T-helper 2 cell (primary cell): ENCODE results near the gene SLC4A9.
"Not testable (repeated sequence)": the region's sequence is repeated elsewhere in the genome, so short reads cannot be mapped to it uniquely, and the experiment has no call there.

Experiments
- DNase-seq, 5 experiments: peaks; one replicate each; pipeline versions ENCODE4 v3.0.0 to v3.0.0-alpha.2; 2012 to 2022

The SLC4A9 gene

GRCh38 chr5:140401362-140402257, 41.6 kb downstream of the SLC4A9 start, which contains the start of gene ANKHD1:
ANKHD1 (plus strand) TSS chr5:140401833; CDS start chr5:140401968, 135 bp downstream.
- DNase-seq = peak; percentile 87 to 100 (median 95)

GRCh38 chr5:140402258-140403074, 42.5 kb downstream of the SLC4A9 start:
- peak; percentile 21 to 72 (median 38) for DNase-seq

- DNase-seq = no peak
Observed at GRCh38 chr5:140403613-140404012, 43.6 kb downstream of the SLC4A9 start.

- no peak for DNase-seq
Observed at GRCh38 chr5:140408750-140409241, 48.8 kb downstream of the SLC4A9 start.

GRCh38 chr5:140413230-140413629, 53.2 kb downstream of the SLC4A9 start:
- no peak for DNase-seq

GRCh38 chr5:140417235-140417634, 57.2 kb downstream of the SLC4A9 start:
- no peak for DNase-seq

GRCh38 chr5:140418862-140419520, 59.0 kb downstream of the SLC4A9 start:
- no peak for DNase-seq

- DNase-seq = no peak
Observed at GRCh38 chr5:140420226-140420570, 60.2 kb downstream of the SLC4A9 start.

GRCh38 chr5:140420665-140421361, 60.8 kb downstream of the SLC4A9 start:
- no peak for DNase-seq

GRCh38 chr5:140421375-140421774, 61.4 kb downstream of the SLC4A9 start:
- DNase-seq = not testable (repeated sequence)

- no peak for DNase-seq
Observed at GRCh38 chr5:140423609-140424008, 63.6 kb downstream of the SLC4A9 start.

- no peak for DNase-seq
Observed at GRCh38 chr5:140424135-140424534, 64.1 kb downstream of the SLC4A9 start.
